ENCODE results near the gene QSER1. TPM values are rescaled to one million over a fixed set of nuclear protein-coding genes. Genes with fewer than 3 reads are reported as not detected.
"Not testable (repeated sequence)": the region's sequence is repeated elsewhere in the genome, so short reads cannot be mapped to it uniquely, and the experiment has no call there.

QSER1 gene
- 22.7 TPM for total RNA-seq
- long read RNA-seq, partial matches to known transcripts = 0 of 2 reads
- long read RNA-seq, other reads (novel, unspliced or antisense) = 2 of 2 reads

DNA sequence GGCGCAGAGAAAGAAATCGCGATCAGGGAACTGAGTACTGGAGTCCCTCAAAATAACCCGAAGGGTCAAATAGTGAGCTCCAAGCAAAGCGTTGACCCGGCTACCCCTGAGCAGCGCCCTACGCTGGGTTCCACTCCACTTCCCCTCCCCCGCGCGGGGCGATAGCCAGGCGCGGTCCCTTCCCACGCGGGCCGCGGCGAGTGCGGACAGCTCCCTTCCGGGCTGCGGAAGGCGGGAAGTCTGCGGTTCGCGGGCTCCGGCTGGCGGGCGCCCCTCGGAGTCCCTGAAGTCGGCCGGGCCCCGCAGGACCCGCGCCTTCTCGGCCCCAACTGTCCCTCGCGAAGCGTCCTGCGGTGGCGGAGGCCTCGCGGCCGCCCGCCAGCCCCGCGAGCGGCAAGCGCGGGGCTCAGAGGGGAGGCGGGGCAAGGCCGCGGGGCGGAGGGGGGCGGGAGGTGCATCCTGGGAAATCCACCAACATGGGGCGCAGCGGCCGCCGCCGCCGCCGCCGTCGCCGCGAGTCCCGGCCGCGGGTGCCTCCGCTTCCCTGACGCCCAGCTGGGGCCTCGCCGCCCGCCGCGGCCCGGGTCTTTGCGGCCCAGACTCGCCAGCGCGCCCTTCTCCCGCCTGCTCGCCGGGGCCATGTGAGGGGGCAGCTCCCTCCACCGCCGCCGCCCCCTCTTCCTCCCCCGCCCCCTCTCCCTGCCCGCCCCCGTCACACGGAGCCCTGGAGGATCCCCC is at the start of gene QSER1:
TSS of gene QSER1 (plus strand) at position 457 of the 738 bp plus-strand sequence. CDS start 315 bp downstream, outside the sequence.
- peak; percentile 83 for DNase-seq (ENCODE audit: low spot score)
- intact Hi-C loops (cut with DNase I) = loop anchor here (5.0 kb wide), 1 partner anchor 145 kb away; the partner anchor contains the start of gene TCP11L1

DNA sequence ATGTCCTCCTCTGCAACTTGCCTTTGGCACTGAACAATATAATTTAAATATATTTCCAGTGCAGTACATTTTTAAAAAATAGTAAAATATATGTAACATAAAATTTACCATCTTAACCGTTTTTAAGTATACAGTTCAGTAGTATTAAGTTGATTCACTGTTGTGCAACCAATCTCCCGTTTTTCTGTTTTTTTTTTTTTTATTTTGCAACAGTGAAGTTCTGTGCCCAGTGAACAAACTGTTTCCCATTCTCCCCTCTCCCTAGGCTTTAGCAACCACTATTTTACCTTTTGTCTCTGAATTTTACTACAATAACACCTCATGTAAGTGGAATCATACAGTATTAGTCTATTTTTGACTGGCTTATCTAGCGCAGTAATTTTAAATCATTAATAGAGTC is 49.1 kb upstream of the QSER1 start:
- intact Hi-C loops (cut with DNase I) = no loop called here
- DNase-seq (ENCODE audit: low spot score) = no peak

DNA sequence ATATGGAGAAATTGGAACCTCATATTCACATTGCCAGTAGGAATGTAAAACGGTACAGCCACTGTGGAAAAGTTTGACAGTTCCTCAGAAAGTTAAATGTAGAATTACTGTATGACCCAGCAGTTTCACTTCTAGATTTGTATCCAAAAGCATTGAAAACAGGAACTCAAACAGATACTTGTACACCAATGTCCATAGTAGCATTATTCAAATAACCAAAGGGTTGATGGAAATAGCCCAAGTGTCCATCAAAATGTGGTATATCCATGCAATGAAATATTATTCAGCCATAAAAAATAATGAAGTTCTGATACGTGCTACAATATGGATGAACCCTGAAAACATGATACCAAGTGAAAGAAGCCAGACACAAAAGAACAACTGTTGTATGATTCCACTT is 45.1 kb upstream of the QSER1 start:
- intact Hi-C loops (cut with DNase I) = no loop called here
- no peak for DNase-seq (ENCODE audit: low spot score)

DNA sequence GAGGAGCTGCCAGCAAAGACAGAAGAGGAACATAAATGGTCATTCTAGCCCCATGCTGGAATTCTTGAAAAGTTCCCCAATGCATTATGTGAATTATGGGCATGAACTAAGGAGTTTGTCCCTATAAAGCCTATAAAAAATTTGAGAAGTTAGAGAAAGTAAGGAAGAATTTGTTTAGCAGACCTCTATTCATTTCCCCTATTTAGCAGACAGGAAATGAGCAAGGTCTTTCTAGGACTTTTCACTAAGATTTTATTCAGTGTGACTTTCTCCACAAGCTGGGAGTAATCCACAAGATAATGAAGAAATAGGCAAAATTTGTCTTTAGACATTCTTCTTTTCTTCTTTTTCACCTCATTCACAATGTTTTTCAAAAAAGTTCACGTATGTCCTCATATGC is 42.9 kb upstream of the QSER1 start:
- no peak for DNase-seq (ENCODE audit: low spot score)
- intact Hi-C loops (cut with DNase I) = no loop called here

DNA sequence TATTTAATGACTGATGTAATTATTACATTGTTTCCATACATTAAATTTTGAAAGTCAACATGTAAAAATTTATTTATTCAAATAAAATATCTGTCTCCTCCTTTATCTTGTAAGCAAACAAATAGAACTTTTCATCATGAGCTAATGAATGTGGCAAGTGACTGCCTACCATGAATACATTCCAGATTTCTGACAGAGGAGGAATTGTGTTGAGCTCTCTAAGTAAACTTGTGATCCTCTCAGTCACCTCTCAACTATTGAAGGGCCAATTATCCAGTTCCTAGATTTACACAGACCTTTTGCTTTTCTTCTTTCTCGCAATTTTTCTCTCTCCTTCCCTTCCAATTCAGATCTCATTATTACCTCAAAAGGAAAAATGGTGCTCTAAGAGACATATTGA is 41.4 kb upstream of the QSER1 start:
- intact Hi-C loops (cut with DNase I) = no loop called here

DNA sequence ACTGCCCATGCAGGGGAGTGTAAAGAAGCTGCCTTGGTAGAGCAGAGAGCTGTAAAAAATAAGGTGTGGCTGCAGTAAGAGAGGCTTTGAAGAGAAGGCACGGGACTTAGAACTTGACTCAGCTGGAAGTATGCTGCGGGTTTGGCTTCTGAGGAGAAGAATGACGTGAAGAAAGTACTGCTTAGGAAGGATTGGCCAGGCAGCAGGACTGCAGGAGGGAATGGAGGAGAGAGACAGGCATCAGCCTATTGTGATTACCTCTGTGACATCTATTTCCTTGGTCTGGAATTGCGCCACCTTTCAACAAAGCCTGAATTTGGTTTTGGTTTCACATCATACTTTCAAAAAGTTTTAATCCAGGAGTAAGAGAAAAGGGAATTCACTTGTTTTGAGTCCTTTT is 40.4 kb upstream of the QSER1 start:
- intact Hi-C loops (cut with DNase I) = no loop called here

More for the DNA sequence above, 41.4 kb upstream of the QSER1 start:
- no peak for DNase-seq (ENCODE audit: low spot score)

DNA sequence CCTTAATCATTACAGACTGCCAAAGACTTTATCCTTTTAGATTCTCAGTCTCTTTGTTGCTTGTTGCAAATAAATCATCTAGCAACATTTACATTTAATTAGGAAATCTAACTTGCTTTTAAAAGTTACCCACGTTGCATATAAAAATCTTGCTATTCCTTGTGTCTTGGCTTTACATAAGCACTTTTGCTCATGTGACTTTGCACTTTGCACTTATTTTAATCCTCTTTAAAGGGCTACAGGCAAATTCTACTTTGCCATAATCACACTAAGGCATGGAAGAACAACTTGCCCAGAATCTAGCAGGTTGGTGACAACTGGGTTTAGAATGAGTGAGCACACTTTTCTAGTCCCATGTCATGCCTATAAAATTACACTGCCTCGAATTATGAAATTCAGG is 37.0 kb upstream of the QSER1 start:
- intact Hi-C loops (cut with DNase I) = no loop called here
- no peak for DNase-seq (ENCODE audit: low spot score)

More for the DNA sequence above, 40.4 kb upstream of the QSER1 start:
- no peak for DNase-seq (ENCODE audit: low spot score)

DNA sequence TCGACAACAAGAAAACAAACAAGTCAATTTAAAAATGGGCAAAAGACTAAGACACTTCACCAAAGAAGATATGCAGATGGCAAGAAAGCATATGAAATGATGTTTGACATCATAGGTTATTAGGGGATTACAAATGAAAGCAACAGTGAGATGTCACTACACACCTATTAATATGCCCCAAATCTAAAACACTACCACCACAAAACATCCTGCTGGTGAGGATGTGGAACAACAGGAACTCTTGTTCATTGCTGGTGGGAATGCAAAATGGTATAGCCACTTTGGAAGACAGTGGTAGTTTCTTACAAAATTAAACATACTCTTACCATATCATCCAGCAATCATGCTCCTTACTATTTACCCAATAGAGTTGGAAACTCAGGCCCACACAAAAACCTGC is 33.9 kb upstream of the QSER1 start:
- intact Hi-C loops (cut with DNase I) = no loop called here
- DNase-seq (ENCODE audit: low spot score) = no peak

DNA sequence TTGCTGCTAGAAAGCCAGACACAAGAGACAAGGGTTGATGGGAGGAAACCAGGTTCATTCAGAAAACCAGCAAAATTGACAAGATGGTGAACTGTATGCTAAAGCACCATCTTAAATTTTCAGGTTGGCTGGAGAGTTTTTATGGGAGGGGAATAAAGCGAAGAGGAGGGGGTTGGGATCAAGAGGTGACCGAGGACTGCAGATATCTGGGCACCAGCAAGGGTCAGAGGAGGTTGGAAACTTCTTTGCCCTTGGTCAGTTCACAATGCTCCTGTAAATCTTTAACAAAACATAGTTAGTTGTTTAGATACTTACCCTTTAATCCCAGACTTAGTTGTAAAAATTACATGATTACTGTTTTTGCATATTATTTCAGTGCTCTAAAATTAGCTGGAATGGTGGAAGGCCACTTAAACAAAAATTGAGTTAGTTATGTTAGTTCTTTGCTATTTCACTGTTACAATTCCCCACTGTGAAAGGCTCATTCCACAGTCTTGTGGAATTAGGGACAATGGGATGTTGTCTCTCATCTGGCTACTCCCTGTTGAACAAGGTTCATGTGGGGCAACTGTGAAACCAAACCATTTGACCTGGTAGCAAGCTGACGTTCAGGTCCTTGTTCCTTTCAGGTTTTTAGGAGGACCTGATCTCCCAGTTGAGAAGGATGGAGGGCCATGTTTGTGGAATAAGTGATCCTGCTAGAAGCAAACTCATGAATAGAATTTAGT is 30.6 kb upstream of the QSER1 start:
- intact Hi-C loops (cut with DNase I) = no loop called here
- no peak for DNase-seq (ENCODE audit: low spot score)

DNA sequence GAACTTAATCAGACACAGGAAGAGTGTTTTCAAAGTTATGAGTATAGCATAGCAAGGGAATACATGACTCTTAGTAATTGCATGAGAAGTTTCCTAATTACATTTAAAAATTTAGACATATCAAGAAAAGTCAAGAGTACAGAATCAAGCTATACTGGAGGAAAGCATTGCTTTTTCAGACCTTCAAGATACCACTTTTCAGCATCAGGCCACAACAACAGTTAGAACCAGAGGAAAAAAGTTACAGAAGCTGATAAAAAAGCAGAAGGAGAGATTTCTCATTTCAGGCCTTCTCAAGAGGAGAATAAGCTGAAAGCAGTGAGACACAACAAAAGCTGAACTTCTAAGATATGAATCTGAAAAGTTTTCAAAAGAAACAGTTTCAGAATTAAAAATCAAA is 28.1 kb upstream of the QSER1 start:
- intact Hi-C loops (cut with DNase I) = no loop called here
- DNase-seq (ENCODE audit: low spot score) = no peak

DNA sequence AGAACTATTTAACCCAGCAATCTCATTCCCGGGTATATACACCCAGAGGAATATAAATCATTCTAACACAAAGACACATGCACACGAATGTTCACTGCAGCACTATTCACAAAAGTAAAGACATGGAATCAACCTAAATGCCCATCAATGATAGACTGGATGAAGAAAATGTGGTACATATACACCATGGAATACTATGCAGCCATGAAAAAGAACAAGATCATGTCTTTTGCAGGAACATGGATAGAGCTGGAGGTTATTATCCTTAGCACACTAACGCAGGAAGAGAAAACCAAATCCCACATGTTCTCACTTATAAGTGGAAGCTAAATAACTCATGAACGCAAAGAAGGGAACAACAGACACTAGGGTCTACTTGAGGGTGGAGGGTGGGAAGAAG is 23.9 kb upstream of the QSER1 start:
- DNase-seq (ENCODE audit: low spot score); intact Hi-C loops (cut with DNase I): not testable (repeated sequence)

DNA sequence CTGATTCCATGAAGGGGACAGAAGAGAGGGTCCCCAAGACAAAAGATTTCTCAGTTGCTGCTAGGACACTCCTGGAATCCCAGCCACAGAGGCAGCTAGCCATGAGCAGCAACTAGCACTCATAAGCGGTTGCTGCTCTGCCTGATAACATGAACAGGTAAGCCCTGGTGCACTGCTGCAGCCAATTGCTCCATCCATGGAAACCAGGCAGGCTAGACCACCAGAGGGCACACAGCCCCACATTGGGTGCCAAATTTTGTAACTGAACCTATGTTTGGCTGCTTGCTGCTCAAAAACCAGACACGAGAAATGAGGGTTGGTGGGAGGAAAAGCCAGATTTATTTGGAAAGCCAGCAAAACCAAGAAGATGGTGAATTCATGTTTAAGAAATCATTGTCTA is 21.9 kb upstream of the QSER1 start:
- intact Hi-C loops (cut with DNase I) = no loop called here
- DNase-seq (ENCODE audit: low spot score) = no peak

DNA sequence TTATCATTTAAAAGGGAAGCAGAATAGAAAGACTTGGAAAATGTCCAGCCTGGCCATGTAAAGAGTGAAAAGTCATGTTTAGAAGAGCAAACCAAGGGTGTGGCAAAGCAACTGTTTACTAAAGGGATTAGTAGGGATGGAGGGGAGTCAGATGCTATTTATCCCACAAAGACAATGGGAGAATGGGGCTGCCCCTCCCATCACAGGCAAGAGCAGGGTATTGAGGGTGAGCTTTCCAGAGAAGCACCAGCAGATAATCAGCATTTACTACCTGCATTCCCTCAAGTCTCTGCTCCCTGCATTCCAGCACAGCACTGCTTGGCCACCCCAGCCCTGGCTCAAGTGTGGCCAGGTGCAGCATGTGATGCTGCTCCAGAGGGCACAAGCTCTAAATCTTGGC is 18.5 kb upstream of the QSER1 start:
- intact Hi-C loops (cut with DNase I) = no loop called here

DNA sequence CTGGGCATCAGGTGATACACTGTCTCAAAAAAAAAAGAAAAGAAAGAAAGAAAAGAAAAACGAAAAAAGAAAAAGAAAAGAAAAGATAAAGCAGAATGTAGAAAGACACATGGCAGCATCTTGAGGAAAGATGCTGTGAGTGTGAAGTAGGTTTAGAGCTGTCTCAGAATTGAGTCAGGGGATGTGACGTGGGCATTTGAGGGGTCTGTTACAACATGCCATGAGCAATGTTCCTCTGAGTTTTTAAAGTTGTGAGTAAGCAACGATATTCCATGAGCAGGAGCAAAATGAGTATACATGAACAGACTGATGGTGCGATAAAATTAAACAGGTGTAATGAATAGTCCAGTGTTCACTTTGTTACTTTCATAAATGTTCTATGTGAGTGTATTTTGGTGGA is 11.3 kb upstream of the QSER1 start:
- no peak for DNase-seq (ENCODE audit: low spot score)
- intact Hi-C loops (cut with DNase I) = no loop called here

More for the DNA sequence above, 18.5 kb upstream of the QSER1 start:
- DNase-seq (ENCODE audit: low spot score) = no peak

DNA sequence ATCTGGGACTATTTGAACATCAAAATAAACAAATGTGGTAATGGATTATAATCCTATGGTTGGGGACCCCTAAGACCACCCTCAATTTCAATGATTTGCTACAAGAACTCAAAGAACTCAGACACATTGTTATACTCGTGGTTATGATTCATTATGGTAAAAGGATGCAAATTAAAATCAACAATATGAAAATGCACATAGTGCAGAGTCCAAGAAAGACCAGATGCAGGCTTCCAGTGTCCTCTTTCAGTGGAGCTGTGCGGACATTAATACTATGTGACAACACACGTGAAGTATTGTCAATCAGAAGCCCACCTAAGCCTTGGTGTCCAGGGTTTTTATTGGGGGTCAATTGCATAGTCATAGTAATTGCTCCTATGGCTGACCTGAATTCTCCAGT is 9.2 kb upstream of the QSER1 start:
- intact Hi-C loops (cut with DNase I) = no loop called here

DNA sequence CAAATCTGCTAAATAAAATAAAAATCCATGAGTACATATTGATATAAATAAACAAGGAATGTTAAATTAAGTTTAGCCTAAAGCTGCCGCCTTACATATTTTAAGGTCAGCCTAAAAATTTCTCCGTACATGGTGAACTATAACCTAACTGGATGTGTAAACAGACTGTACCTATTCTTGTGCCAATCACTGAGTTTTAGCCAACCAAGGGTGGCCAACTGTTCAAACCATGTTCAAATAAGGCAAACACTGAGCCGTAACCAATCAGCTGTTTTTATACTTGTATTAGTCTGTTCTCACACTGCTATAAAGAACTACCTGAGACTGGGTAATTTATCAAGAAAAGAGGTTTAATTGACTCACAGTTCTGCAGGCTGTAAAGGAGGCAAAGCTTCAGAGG is 8.6 kb upstream of the QSER1 start:
- intact Hi-C loops (cut with DNase I) = no loop called here
- no peak for DNase-seq (ENCODE audit: low spot score)

More for the DNA sequence above, 9.2 kb upstream of the QSER1 start:
- DNase-seq (ENCODE audit: low spot score) = no peak

DNA sequence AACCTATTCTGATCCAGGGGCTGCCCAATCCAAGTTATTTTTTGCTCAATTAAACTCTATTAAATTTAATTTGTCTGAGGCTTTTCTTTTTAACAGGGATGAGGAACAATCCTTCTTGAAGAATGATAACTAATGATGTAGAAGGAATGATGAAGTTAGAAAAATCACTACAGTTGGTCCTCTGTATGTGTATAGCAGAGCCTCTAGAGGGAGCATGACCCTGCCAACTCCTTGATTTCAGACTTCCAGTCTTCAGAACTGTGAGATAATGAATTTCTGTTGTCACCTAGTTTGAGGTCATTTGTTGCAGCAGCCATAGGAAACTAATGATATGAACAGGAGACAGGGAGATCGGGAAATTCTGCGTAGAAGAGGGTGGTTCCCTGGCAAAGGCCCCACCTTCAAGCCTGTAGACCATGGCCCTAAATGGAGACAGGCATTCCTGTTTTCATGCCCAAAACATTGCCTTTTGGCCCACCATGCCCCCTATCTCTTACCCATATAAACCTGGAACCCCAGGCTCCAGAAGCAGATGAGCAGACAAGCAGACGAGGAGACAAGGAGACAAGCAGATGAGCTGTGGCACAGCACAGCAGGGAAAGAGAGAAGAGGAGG is 7.7 kb upstream of the QSER1 start:
- intact Hi-C loops (cut with DNase I) = no loop called here
- DNase-seq (ENCODE audit: low spot score) = no peak

DNA sequence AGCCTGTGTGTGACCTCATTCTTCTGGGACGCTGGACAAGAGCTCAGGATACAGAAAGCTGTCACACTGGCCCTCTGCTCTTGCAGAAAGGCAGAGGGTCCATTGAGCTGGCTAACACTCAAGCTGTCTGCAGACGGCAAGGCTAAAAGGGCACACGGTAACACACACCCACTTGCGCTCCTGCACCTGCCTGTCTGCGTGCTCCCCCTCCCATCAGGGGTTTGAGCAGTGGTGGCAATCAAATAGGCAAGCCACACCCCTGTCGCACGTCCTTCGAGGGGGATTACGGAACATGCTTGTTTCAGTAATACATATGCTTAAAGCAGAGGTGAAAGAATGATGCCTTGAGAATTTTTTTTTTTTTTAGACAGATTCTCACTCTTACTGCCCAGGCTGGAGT is 7.1 kb upstream of the QSER1 start:
- intact Hi-C loops (cut with DNase I) = no loop called here
- no peak for DNase-seq (ENCODE audit: low spot score)

DNA sequence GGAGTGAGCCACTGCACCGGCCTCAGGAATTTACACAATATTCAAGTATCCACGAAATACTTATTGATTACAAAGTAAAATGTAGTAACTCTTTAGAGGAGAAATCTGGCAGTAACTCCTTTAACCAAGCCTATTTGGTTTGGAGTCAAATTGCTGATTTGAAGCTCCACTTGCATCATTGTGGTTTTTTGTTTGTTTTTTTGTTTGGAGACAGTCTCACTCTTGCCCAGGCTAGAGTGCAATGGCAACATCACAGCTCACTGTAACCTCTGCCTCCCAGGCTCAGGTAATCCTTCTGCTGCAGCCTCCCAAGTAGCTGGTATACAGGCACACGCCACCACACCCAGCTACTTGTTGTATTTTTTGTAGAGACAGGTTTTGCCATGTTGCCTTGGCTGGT is 6.4 kb upstream of the QSER1 start:
- intact Hi-C loops (cut with DNase I) = no loop called here
- no peak for DNase-seq (ENCODE audit: low spot score)

DNA sequence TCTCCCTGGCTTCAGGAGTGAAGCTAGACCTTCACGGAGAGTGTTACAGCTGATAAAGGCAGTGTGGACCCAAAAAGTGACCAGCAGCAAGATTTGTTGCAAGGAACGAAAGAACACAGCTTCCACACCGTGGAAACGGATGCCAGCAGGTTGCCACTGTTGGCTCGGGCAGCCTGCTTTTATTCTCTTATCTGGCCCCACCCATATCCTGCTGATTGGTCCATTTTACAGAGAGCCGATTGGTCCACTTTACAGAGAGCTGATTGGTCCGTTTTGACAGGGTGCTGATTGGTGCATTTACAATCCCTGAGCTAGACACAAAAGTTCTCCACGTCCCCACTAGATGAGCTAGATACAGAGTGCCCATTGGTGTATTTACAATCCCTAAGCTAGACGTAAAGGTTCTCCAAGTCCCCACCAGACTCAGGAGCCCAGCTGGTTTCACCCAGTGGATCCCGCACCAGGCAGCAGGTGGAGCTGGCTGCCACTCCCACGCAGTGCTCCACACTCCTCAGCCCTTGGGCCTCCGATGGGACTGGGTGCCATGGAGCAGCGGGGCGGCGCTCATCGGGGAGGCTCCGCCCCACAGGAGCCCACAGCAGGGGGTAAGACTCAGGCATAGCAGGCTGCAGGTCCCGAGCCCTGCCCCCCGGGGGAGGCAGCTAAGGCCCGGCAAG is 4.8 kb upstream of the QSER1 start:
- not testable (repeated sequence) for DNase-seq (ENCODE audit: low spot score)

More for the DNA sequence above, 4.8 kb upstream of the QSER1 start:
- intact Hi-C loops (cut with DNase I) = not testable (repeated sequence)

Data from cardiac septum (tissue), 1 donor.